ENCODE measurements around the gene PPP1R3A. TPM values are rescaled to one million over a fixed set of nuclear protein-coding genes. Genes with fewer than 3 reads are reported as not detected.

Gene PPP1R3A
- total and polyA plus RNA-seq, 4 donors: 0.06 TPM; not detected in 3

DNA sequence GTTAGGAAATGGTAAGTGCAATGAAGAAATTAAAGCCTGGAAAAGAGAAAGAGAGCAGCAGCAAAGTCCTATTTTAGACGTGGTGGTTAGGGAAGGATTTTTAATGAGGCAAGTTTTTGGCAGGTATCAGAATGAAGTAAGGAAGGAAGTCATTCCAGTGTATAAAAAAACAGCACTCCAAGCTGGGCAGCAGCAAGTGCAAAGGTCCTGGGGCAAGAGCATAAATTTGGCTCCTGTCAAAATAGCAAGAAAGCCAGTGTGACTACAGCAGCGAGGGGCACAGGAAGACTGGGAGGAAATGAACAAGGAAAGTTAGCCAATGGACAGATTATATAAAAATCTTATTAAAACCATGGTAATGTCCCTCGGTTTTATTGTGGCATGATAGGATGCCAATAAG is 90.2 kb downstream of the PPP1R3A start:
- Histone ChIP-seq H3K9me3 (ENCODE audit: control insufficient read depth in 4 of 4, insufficient read depth in 3 of 4, low read length in 3 of 4) (no peaks in the 10 kb centered on the region), H3K27me3 (ENCODE audit: control insufficient read depth in 3 of 3, insufficient read depth in 3 of 3, low read length in 2 of 3) (no peaks in the 10 kb centered on the region), H3K27ac (ENCODE audit: low read depth in 1 of 2, low read length in 1 of 2) (no peak overlapping the region), H3K36me3 (ENCODE audit: control insufficient read depth in 4 of 4, insufficient read depth in 4 of 4, low read length in 4 of 4) (no peaks in the 10 kb centered on the region), H3K9ac (ENCODE audit: insufficient read depth in 1 of 2, low read length in 2 of 2) (no peak overlapping the region), H3K4me1 (ENCODE audit: control insufficient read depth in 5 of 5, insufficient read depth in 5 of 5, low read length in 5 of 5) (peaks cover 0 to 9% (median 0%) of the 10 kb centered on the region in 5 donors), H3K4me3 (no peak overlapping the region)
- WGBS, 2 donors: 45 to 46% methylated on average over 3 of the region's 3 CpGs
- ATAC-seq (ENCODE audit: insufficient read depth, low FRiP score) (no peak), DNase-seq (no peak)
- TF ChIP-seq, protein P1, sequence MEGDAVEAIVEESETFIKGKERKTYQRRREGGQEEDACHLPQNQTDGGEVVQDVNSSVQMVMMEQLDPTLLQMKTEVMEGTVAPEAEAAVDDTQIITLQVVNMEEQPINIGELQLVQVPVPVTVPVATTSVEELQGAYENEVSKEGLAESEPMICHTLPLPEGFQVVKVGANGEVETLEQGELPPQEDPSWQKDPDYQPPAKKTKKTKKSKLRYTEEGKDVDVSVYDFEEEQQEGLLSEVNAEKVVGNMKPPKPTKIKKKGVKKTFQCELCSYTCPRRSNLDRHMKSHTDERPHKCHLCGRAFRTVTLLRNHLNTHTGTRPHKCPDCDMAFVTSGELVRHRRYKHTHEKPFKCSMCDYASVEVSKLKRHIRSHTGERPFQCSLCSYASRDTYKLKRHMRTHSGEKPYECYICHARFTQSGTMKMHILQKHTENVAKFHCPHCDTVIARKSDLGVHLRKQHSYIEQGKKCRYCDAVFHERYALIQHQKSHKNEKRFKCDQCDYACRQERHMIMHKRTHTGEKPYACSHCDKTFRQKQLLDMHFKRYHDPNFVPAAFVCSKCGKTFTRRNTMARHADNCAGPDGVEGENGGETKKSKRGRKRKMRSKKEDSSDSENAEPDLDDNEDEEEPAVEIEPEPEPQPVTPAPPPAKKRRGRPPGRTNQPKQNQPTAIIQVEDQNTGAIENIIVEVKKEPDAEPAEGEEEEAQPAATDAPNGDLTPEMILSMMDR (IDR thresholded peaks at IDR 0.05; ENCODE audit: control extremely low read depth, extremely low read depth): no peak
